OCI-LY7 (cell line): ENCODE measurements around the gene SCPEP1. TPM values are rescaled to one million over a fixed set of nuclear protein-coding genes. Genes with fewer than 3 reads are reported as not detected.

Experiments used
- BruUV-seq: library from RNA; stranded (reverse); fragments of 400-500 nt; replicated peaks from 2 replicates; lab custom pipeline; 2021; lab: Mats Ljungman, UMichigan
- CTCF ChIA-PET: fragments of 300-600 bp; sonication (Branson Sonifier 250); formaldehyde crosslinking; loops from one replicate; lab custom pipeline; 2022; ENCODE audit warnings: antibody characterized with exemption; ENCODE audit not compliant: unreplicated experiment; lab: Charles Lee
- POLR2A ChIA-PET: fragments of 300-600 bp; sonication (Branson Sonifier 250); formaldehyde crosslinking; loops from one replicate; lab custom pipeline; 2022; ENCODE audit warnings: antibody characterized with exemption; lab: Charles Lee
- DNase-seq: peaks from one replicate; pipeline ENCODE4 v3.0.0-alpha.2; 2015; ENCODE audit warnings: low spot score
- H2AFZ ChIP-seq: fragments of 200-600 bp; sonication (generic), shearing (Covaris generic); 2 replicates; pipeline ENCODE4 v1.6.1; 2014; ENCODE audit warnings: mild to moderate bottlenecking, antibody characterized with exemption, low read length, moderate library complexity
- H3K27ac ChIP-seq: fragments of 200-600 bp; sonication (generic); 2 replicates; pipeline ENCODE4 v1.5.1; 2014; ENCODE audit warnings: mixed run types, low read depth, mild to moderate bottlenecking, moderate library complexity, low read length, inconsistent platforms; ENCODE audit not compliant: poor library complexity, severe bottlenecking
- H3K36me3 ChIP-seq: fragments of 200-600 bp; sonication (generic); 2 replicates; pipeline ENCODE4 v1.6.1; 2014; ENCODE audit warnings: mild to moderate bottlenecking, antibody characterized with exemption, low read length, moderate library complexity, mixed read lengths; ENCODE audit not compliant: insufficient read depth
- H3K4me1 ChIP-seq: fragments of 200-600 bp; sonication (generic); 2 replicates; pipeline ENCODE4 v1.5.1; 2014; ENCODE audit warnings: mild to moderate bottlenecking, low read length; ENCODE audit not compliant: insufficient read depth, poor library complexity, severe bottlenecking
- H3K4me2 ChIP-seq: fragments of 200-600 bp; sonication (generic); 2 replicates; pipeline ENCODE4 v1.6.1; 2014; ENCODE audit warnings: mild to moderate bottlenecking, low read length
- H3K4me3 ChIP-seq: fragments of 200-600 bp; sonication (generic); 2 replicates; pipeline ENCODE4 v1.5.1; 2014; ENCODE audit warnings: mild to moderate bottlenecking, low read depth, low read length; ENCODE audit not compliant: poor library complexity, severe bottlenecking
- H3K79me2 ChIP-seq: fragments of 200-600 bp; sonication (generic); 2 replicates; pipeline ENCODE4 v1.6.1; 2016; ENCODE audit warnings: low read depth, mild to moderate bottlenecking, low read length, moderate library complexity, mixed read lengths; ENCODE audit not compliant: insufficient read depth
- H3K9me2 ChIP-seq: fragments of 200-600 bp; sonication (generic); 2 replicates; pipeline ENCODE4 v1.6.1; 2016; ENCODE audit warnings: mild to moderate bottlenecking, low read length, mixed read lengths; ENCODE audit not compliant: insufficient read depth
- H3K9me3 ChIP-seq: fragments of 200-600 bp; sonication (generic); 2 replicates; pipeline ENCODE4 v1.6.1; 2014; ENCODE audit warnings: mild to moderate bottlenecking, mixed run types, low read length, mixed read lengths
- H4K20me1 ChIP-seq: fragments of 200-600 bp; sonication (generic); 2 replicates; pipeline ENCODE4 v1.6.1; 2014; ENCODE audit warnings: mild to moderate bottlenecking, antibody characterized with exemption, low read length, moderate library complexity, mixed read lengths; ENCODE audit not compliant: insufficient read depth
- EZH2phosphoT487 ChIP-seq: fragments of 200-600 bp; sonication (generic); IDR thresholded peaks from 2 replicates; pipeline ENCODE4 v1.6.1; 2018; ENCODE audit warnings: low read depth, borderline replicate concordance, mild to moderate bottlenecking, mixed run types, antibody characterized with exemption, low read length, moderate library complexity, mixed read lengths
- intact Hi-C: fragments of 100-400 bp; cut with micrococcal nuclease; formaldehyde crosslinking; loops from one replicate; pipeline ENCODE4 v1.10.0; 2022; ENCODE audit not compliant: unreplicated experiment
- total RNA-seq, 2 experiments: library from RNA; depleted of rRNA in 1 of 2; stranded (reverse); fragments of >200 nt in 1 of 2; shearing (Covaris generic) in 1 of 2; gene quantifications; 2 replicates each; pipeline ENCODE4 v1.2.3, GENCODE V29; 2014 to 2022
- TF ChIP-seq, protein P1 (sequence below): fragments of 200-600 bp; sonication (generic); conservative IDR thresholded peaks from 2 replicates; pipeline ENCODE4 v1.5.1; 2014; ENCODE audit warnings: mild to moderate bottlenecking, antibody characterized with exemption, low read length, moderate library complexity, mixed read lengths

The SCPEP1 gene
- total RNA-seq, 2 experiments from 2014 or later: 43.0 to 48.2 TPM

- Histone ChIP-seq H3K27ac (no peak overlapping the region), H3K36me3 (no peaks in the 10 kb centered on the region), H3K4me3 (no peak overlapping the region), H4K20me1 (no peaks in the 10 kb centered on the region), H2AFZ (no peak overlapping the region; the same call in 1 of the 2 replicates), H3K9me3 (peaks cover 1% of the 10 kb centered on the region; the same call in 1 of the 2 replicates), H3K9me2 (no peaks in the 10 kb centered on the region), H3K79me2 (no peaks in the 10 kb centered on the region), H3K4me2 (no peak overlapping the region), H3K4me1 (no peaks in the 10 kb centered on the region)
- DNase-seq: no peak
- ChIA-PET POLR2A (interaction anchor here (0.8 kb wide), 1 partner anchor 1252 kb away, joined by 5 read pairs; no protein-coding TSS in a partner anchor), CTCF (no interaction called here)
- intact Hi-C loops: no loop called here
- TF ChIP-seq, protein P1, sequence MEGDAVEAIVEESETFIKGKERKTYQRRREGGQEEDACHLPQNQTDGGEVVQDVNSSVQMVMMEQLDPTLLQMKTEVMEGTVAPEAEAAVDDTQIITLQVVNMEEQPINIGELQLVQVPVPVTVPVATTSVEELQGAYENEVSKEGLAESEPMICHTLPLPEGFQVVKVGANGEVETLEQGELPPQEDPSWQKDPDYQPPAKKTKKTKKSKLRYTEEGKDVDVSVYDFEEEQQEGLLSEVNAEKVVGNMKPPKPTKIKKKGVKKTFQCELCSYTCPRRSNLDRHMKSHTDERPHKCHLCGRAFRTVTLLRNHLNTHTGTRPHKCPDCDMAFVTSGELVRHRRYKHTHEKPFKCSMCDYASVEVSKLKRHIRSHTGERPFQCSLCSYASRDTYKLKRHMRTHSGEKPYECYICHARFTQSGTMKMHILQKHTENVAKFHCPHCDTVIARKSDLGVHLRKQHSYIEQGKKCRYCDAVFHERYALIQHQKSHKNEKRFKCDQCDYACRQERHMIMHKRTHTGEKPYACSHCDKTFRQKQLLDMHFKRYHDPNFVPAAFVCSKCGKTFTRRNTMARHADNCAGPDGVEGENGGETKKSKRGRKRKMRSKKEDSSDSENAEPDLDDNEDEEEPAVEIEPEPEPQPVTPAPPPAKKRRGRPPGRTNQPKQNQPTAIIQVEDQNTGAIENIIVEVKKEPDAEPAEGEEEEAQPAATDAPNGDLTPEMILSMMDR: no peak
- no peak for TF ChIP-seq EZH2phosphoT487
- no TSS peak for BruUV-seq
These were observed 55.4 kb downstream of the SCPEP1 start for GRCh38 chr17:57033296-57033695.

- no peak overlapping the region for H2AFZ ChIP-seq
- POLR2A ChIA-PET: interaction anchor here (0.7 kb wide), 1 partner anchor 121 kb away, joined by 3 read pairs; no protein-coding TSS in a partner anchor
- DNase-seq: no peak
- no peaks in the 10 kb centered on the region for H4K20me1 ChIP-seq
- BruUV-seq: no TSS peak
- intact Hi-C loops: no loop called here
- no peaks in the 10 kb centered on the region for H3K9me2 ChIP-seq
- no peaks in the 10 kb centered on the region for H3K79me2 ChIP-seq
- no peak overlapping the region for H3K4me2 ChIP-seq
- H3K27ac ChIP-seq: no peak overlapping the region
- H3K36me3 ChIP-seq: no peaks in the 10 kb centered on the region
- H3K4me3 ChIP-seq: no peak overlapping the region
- TF ChIP-seq, protein P1: no peak
- no peak for TF ChIP-seq EZH2phosphoT487
- no peaks in the 10 kb centered on the region for H3K4me1 ChIP-seq
- no peaks in the 10 kb centered on the region for H3K9me3 ChIP-seq
- CTCF ChIA-PET: no interaction called here
These were observed 57.1 kb downstream of the SCPEP1 start for GRCh38 chr17:57034807-57035754.
